ENCODE data around the gene CEMIP. TPM values are rescaled to one million over a fixed set of nuclear protein-coding genes. Genes with fewer than 3 reads are reported as not detected.

Gene CEMIP
- total RNA-seq, 1 experiment from 2014 or later = 0.07 TPM

DNA sequence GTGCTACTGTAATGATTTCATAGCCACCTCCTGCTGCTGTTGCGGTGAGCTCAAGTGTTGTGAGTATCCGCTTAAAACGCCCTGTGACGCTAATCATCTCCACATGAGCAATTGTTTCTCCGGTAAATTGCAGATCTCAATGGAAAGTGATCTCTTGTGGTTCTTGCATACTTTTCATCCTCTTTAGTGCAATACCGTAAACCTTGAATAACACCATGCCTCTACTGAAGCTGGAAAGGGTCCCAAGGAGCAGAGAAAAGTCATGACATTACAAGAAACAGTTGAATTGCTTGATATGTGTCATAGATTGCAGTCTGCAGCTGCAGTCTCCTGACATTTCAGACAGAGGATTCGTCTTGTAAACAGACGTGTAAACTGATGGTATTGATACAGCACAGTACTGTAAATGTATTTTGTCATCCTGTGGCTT lies 6.0 kb upstream of the CEMIP start:
- POLR2A ChIA-PET = no interaction called here
- Histone ChIP-seq H3K9me3 (no peaks in the 10 kb centered on the region), H3K4me3 (ENCODE audit: low read depth, low read length) (no peak overlapping the region), H3K27me3 (replicated peaks; ENCODE audit: control insufficient read depth, insufficient read depth, low read length) (no peaks in the 10 kb centered on the region), H3K36me3 (ENCODE audit: control insufficient read depth, insufficient read depth, low read length) (no peaks in the 10 kb centered on the region), H3K4me1 (no peaks in the 10 kb centered on the region)
- CTCF ChIA-PET = interaction anchor here (1.5 kb wide), 1 partner anchor 205 kb away, joined by 5 read pairs; no protein-coding TSS in a partner anchor
- no TSS peak for BruUV-seq (replicated peaks)
- Mint-ChIP-seq H3K27ac (ENCODE audit: unreplicated experiment) (no peak overlapping the region), H3K36me3 (ENCODE audit: insufficient read depth, unreplicated experiment) (no peaks in the 10 kb centered on the region), H3K9me3 (ENCODE audit: unreplicated experiment) (no peaks in the 10 kb centered on the region), H3K27me3 (ENCODE audit: insufficient read depth, unreplicated experiment) (no peaks in the 10 kb centered on the region), H3K4me3 (ENCODE audit: unreplicated experiment) (no peak overlapping the region), H3K4me1 (ENCODE audit: low read depth, unreplicated experiment) (no peaks in the 10 kb centered on the region)
- no peak for DNase-seq
- TF ChIP-seq, protein P1, sequence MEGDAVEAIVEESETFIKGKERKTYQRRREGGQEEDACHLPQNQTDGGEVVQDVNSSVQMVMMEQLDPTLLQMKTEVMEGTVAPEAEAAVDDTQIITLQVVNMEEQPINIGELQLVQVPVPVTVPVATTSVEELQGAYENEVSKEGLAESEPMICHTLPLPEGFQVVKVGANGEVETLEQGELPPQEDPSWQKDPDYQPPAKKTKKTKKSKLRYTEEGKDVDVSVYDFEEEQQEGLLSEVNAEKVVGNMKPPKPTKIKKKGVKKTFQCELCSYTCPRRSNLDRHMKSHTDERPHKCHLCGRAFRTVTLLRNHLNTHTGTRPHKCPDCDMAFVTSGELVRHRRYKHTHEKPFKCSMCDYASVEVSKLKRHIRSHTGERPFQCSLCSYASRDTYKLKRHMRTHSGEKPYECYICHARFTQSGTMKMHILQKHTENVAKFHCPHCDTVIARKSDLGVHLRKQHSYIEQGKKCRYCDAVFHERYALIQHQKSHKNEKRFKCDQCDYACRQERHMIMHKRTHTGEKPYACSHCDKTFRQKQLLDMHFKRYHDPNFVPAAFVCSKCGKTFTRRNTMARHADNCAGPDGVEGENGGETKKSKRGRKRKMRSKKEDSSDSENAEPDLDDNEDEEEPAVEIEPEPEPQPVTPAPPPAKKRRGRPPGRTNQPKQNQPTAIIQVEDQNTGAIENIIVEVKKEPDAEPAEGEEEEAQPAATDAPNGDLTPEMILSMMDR (IDR thresholded peaks at IDR 0.05; ENCODE audit: insufficient read depth in 1 of 2, low read depth in 1 of 2, low read length in 1 of 2, severe bottlenecking in 1 of 2, unreplicated experiment in 1 of 2) = no peak
- intact Hi-C loops (cut with micrococcal nuclease; ENCODE audit: unreplicated experiment) = no loop called here

GRCh38 chr15:80773792-80774352 lies 5.3 kb upstream of the CEMIP start:
- intact Hi-C loops (cut with micrococcal nuclease; ENCODE audit: unreplicated experiment) = no loop called here
- no peaks in the 10 kb centered on the region for H3K27me3 Mint-ChIP-seq (ENCODE audit: insufficient read depth, unreplicated experiment)
- H3K36me3 Mint-ChIP-seq (ENCODE audit: insufficient read depth, unreplicated experiment) = no peaks in the 10 kb centered on the region
- no TSS peak for BruUV-seq (replicated peaks)
- H3K9me3 Mint-ChIP-seq (ENCODE audit: unreplicated experiment) = no peaks in the 10 kb centered on the region
- H3K9me3 ChIP-seq = no peaks in the 10 kb centered on the region
- TF ChIP-seq, protein P1 (IDR thresholded peaks at IDR 0.05; ENCODE audit: insufficient read depth in 1 of 2, low read depth in 1 of 2, low read length in 1 of 2, severe bottlenecking in 1 of 2, unreplicated experiment in 1 of 2) = no peak
- POLR2A ChIA-PET = no interaction called here
- no peaks in the 10 kb centered on the region for H3K36me3 ChIP-seq (ENCODE audit: control insufficient read depth, insufficient read depth, low read length)
- H3K27me3 ChIP-seq (replicated peaks; ENCODE audit: control insufficient read depth, insufficient read depth, low read length) = no peaks in the 10 kb centered on the region
- H3K4me3 ChIP-seq (ENCODE audit: low read depth, low read length) = no peak overlapping the region
- H3K4me3 Mint-ChIP-seq (ENCODE audit: unreplicated experiment) = no peak overlapping the region
- DNase-seq = no peak
- no peak overlapping the region for H3K27ac Mint-ChIP-seq (ENCODE audit: unreplicated experiment)
- no peaks in the 10 kb centered on the region for H3K4me1 Mint-ChIP-seq (ENCODE audit: low read depth, unreplicated experiment)
- CTCF ChIA-PET = no interaction called here
- H3K4me1 ChIP-seq = no peaks in the 10 kb centered on the region

DNA sequence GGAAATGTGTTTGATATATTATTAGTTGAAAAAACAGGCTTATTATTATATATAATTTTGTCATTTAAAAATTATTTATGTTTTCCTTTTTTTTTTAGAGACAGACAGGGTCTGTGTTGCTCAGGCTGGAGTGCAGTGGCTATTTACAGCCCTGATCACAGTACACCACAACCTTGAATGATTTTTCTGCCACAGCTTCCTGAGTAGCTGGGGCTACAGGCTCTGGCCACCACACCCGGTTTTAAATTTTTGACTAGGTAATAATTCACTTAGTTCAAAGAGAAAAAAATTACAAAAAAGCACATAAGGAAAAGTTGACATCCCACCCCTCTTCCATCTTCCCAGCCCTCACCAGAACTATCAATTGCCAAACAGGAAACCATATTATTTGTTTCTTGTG lies 4.7 kb upstream of the CEMIP start:
- POLR2A ChIA-PET = no interaction called here
- no peak overlapping the region for H3K4me3 ChIP-seq (ENCODE audit: low read depth, low read length)

More for the DNA sequence above, 4.7 kb upstream of the CEMIP start:
- intact Hi-C loops (cut with micrococcal nuclease; ENCODE audit: unreplicated experiment) = no loop called here
- CTCF ChIA-PET = no interaction called here
- TF ChIP-seq, protein P1 (IDR thresholded peaks at IDR 0.05; ENCODE audit: insufficient read depth in 1 of 2, low read depth in 1 of 2, low read length in 1 of 2, severe bottlenecking in 1 of 2, unreplicated experiment in 1 of 2) = no peak
- no TSS peak for BruUV-seq (replicated peaks)
- no peaks in the 10 kb centered on the region for H3K9me3 ChIP-seq
- Mint-ChIP-seq H3K9me3 (ENCODE audit: unreplicated experiment) (no peaks in the 10 kb centered on the region), H3K4me1 (ENCODE audit: low read depth, unreplicated experiment) (no peaks in the 10 kb centered on the region), H3K27me3 (ENCODE audit: insufficient read depth, unreplicated experiment) (peaks cover under 1% of the 10 kb centered on the region), H3K36me3 (ENCODE audit: insufficient read depth, unreplicated experiment) (no peaks in the 10 kb centered on the region), H3K4me3 (ENCODE audit: unreplicated experiment) (no peak overlapping the region), H3K27ac (ENCODE audit: unreplicated experiment) (no peak overlapping the region)
- H3K27me3 ChIP-seq (replicated peaks; ENCODE audit: control insufficient read depth, insufficient read depth, low read length) = no peaks in the 10 kb centered on the region; the same call in 1 of the 2 replicates
- H3K4me1 ChIP-seq = no peaks in the 10 kb centered on the region
- DNase-seq = no peak
- H3K36me3 ChIP-seq (ENCODE audit: control insufficient read depth, insufficient read depth, low read length) = no peaks in the 10 kb centered on the region
